Activated naive CD4-positive, alpha-beta T cell (primary cell): ENCODE data around the gene PUS10.
"Not testable (repeated sequence)": the region's sequence is repeated elsewhere in the genome, so short reads cannot be mapped to it uniquely, and the experiment has no call there.

Experiments
- DNase-seq, 4 experiments: peaks; one replicate each; lab custom pipeline; 2025; lab: John Stamatoyannopoulos, UW

PUS10 gene

DNA sequence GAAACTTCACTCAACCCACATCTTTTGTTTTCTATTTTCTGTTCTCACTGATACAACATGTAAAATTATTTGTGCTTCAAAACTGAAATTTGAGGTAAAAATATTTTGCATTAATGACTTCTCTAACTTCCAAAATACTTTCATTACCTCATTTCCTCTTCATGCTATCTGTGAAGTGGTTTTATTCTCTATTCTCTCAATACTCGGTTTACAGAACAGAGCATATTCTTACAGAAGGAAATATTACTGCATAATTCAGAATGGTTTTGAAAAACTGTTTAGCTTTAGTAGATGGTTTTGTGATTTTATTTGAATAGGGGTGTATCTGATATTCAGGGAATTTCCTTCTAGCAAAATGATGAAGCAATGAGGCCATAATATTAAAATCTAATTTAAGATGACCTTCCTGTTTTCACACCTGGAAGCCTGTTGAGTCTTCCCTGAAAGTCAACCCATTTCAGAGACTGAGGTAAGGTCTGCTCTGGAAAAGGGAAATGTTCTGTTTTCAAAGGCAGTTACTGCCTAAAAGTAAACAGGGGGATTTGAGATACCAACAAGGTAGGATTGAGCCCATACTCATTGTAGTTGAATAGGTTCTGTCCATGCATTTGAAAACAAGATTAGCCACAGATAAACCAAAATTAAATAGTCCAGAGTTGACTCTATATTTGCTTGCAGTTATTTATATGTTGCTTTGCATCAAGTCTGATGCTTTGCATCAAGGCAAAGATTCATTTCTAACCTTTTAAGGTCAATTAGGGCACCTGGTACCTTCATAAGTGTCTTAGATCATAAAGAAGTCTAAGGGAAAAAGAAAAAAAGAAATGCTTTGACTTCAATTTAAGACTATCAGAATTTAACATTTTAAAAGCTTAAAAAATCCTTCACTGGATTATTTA lies 51.3 kb downstream of the PUS10 start:
- no peak for DNase-seq

- no peak for DNase-seq
These were observed 52.6 kb downstream of the PUS10 start for GRCh38 chr2:60965499-60965785.

GRCh38 chr2:60964651-60965498 lies 53.2 kb downstream of the PUS10 start:
- DNase-seq = no peak

- no peak for DNase-seq
These were observed 54.9 kb downstream of the PUS10 start for GRCh38 chr2:60963190-60963589.

DNA sequence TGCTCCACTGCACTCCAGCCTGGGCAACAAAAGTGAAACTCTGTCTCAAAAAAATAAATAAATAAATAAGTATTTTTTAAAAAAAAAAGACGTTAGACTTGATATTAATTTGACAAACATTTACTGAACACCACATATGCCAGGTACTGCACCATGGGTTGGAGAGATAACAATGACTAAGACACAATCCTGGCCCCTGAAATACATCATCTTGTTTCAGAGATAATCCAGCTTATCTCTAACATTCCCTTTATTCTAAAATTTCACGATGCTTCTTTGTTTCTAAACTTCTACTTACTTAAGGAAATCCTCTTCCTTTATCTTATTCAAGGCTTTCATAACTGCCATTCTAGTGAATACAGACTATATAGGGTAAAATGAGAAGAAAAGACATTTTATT lies 55.5 kb downstream of the PUS10 start:
- no peak for DNase-seq

DNA sequence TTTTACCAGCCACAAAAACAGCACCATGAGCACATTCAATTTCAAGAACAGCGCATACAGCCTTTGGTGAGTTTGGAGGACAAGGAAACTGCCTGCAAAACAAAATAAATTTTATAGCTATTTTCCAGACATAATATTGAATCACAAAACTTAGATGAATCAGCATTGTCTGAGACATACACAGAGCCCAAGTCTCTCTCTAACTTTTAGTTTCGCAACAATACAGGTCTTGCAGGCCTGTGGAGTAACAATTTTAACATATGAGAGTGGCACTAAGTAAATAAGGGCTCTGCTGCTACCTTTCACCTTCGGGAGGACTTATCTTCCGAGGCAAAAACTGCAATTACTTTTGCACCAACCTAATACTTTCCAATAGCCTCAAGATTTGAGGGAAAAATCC lies 56.6 kb downstream of the PUS10 start:
- no peak for DNase-seq

GRCh38 chr2:60960706-60961105 lies 57.3 kb downstream of the PUS10 start:
- no peak for DNase-seq

- no peak for DNase-seq
These were observed 58.6 kb downstream of the PUS10 start for GRCh38 chr2:60959501-60959900.

DNA sequence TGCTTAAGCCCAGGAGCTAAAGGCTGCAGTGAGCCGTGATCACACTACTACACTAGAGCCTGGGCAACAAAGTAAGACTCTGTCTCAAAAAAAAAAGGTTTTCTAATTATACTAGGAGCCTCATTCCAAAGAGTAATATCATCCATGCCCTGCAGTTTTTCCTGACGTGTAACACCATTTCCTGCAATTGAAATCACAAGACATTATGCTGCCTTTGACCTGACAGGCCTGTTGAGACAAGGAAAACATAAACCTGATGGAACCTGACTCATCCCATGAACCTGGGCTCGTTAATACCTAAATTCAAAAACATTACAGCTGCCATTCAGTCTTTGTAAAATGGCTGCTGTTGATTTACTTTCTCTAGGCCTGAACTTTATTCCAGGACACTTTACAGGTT lies 59.3 kb downstream of the PUS10 start:
- no peak for DNase-seq

GRCh38 chr2:60958361-60958760 lies 59.7 kb downstream of the PUS10 start:
- no peak for DNase-seq

DNA sequence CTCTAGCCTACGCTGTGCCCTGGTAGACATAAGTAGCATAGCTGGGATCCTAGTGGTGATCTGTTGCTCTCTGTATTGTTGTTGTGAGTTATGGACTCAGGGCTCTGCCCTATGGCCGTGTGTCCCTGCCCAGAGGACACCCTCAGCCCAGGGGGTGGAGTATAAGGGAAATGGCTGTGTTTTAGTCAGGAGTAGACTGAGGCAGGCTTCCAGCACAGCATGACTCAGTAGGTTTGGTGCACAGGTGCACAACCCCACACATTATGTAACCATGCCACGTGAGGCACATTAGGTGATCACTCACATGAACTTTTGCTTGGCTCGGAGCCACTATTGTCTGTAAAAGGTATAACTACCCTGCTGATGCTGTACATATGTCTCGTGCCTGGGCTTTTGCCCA lies 60.4 kb downstream of the PUS10 start:
- DNase-seq = no peak

DNA sequence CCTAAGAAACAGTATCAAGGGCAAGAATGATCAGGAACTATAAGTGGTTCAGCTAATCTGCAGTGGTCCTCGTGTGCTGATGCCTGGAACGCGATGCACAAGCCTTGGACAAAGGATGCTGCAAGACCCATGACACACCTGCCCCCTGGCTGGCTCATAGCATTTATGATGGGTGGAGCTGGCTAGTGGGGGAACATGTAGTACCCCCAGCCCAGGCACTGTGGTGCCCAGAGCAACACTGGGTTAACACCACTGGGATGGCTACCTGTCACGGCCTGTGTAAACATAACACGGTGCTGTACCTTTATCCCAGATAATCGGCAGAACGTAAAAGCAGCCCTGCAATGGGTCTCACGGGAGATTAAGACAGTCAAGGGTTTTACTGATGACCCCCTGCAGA lies 60.8 kb downstream of the PUS10 start:
- no peak for DNase-seq

- no peak for DNase-seq
These were observed 63.9 kb downstream of the PUS10 start for GRCh38 chr2:60954139-60954538.

- no peak for DNase-seq
These were observed 69.0 kb downstream of the PUS10 start for GRCh38 chr2:60948926-60949579.

GRCh38 chr2:60948161-60948560 lies 69.9 kb downstream of the PUS10 start:
- no peak for DNase-seq

DNA sequence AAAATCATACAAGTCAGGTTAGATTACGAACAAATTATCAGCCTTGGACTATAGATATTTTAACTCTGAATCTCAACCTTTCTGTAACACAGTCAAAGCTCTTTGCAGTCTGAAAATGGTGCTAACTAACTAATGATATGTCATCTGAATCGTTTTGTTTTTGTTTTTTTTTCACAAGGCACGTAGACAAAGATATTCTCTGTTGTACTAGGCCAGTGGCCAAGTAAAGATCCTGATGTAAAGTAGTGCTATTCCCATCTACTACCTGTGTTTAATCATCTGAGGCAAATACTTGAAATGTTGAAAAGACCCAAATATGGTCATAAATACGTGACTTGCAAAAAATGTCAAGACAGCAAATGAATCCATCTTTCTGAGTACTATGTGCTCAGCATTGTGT lies 71.0 kb downstream of the PUS10 start:
- DNase-seq = no peak

DNA sequence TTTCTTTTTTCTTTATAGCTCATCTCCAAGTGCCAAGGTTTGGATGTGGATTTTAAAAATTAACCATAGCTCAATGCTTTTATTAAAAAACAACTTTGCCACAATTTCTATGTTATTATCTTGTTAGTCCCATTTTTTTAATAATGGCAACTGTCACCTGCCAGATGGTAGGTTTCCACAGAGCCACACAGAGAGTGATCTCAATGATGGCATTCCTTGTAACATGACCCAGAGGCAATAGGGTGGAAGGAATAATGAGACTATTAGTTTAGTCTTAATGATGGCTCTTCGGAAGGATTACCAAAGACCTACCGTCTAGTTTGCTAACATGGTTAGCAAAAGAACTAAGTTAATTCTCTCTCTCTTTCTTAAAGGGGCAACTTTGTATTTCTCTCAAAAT lies 72.7 kb downstream of the PUS10 start:
- DNase-seq = no peak

DNA sequence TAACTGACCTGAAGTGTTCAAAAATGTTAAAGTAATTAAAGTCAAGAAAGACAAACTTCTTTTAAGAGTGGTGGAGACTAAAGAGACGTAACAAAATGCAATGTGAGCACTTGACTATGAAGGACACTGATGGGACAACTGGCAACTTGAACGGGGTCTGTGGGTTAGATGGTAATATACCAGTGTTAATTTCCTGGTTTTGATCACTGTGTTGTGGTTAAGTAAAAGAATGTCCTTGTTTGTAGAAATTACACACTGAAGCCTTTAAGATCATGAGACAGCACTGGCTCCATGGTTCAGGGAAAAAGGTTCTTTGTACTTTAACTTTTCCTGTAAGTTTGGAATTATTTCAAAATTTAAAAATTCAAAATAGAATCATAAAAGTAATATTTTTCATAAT lies 78.4 kb downstream of the PUS10 start:
- DNase-seq = no peak

- no peak for DNase-seq
These were observed 79.8 kb downstream of the PUS10 start for GRCh38 chr2:60938301-60938700.

DNA sequence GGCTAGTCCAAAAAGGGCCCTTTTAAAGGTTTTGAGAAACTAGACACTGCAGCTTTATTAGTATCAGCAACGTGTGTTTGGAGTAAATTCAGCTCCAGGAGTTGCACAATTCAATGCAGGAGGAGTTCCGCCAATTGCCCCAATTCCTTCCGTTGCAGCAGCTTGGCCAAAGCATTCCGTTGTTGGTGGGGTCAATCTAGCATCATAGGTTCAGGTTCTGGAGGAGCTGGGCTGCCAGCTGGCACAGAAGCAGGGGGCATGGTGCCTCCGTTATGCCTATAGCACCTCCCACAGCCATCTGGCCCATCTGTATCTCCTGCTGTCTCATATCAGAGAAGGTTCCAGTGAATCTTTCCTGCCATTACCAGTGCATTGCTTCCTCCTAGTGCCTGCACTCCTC lies 81.3 kb downstream of the PUS10 start:
- no peak for DNase-seq

- DNase-seq = no peak
These were observed 83.8 kb downstream of the PUS10 start for GRCh38 chr2:60934165-60934722.

DNA sequence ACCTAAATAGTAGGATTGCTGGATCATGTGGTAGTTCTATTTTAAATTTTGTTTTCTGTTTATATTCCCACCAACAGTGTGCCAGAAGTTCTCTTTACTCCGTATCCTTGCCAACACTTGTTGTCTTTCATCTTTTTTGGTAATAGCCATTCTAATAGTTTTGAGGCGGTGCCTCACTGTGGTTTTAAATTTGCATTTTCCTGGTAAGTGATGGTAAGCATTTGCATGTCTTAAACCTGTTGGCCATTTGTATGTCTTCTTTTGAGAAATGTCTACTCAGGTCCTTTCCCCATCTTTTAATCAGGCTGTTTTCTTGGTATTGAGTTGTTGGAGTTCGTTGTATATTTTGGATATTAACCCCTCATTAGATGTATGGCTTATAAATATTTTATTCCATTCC lies 85.1 kb downstream of the PUS10 start:
- no peak for DNase-seq

GRCh38 chr2:60932061-60932460 lies 86.0 kb downstream of the PUS10 start:
- not testable (repeated sequence) for DNase-seq
